Effector memory CD8-positive, alpha-beta T cell (primary cell): Measurements from ENCODE around the gene TP53I3.
"Not testable (repeated sequence)": the region's sequence is repeated elsewhere in the genome, so short reads cannot be mapped to it uniquely, and the experiment has no call there.

Experiments used
- ATAC-seq: fragments of 150-1000 bp; cut with Tn5 transposase; replicated peaks from 2 replicates; pipeline ENCODE4 v1.10.0; 2021; ENCODE audit warnings: mild to moderate bottlenecking, moderate library complexity
- DNase-seq, 3 experiments: peaks; one replicate each; pipeline ENCODE4 v3.0.0; 2021
- H3K27ac Mint-ChIP-seq, 2 donors: one replicate each; pipeline ENCODE4 v1.8.0; 2022; ENCODE audit warnings: mild to moderate bottlenecking in 2 of 2, mixed read lengths in 2 of 2, moderate library complexity in 2 of 2
- H3K27me3 Mint-ChIP-seq, 2 donors: one replicate each; pipeline ENCODE4 v1.8.0; 2022; ENCODE audit warnings: mixed read lengths in 2 of 2
- H3K36me3 Mint-ChIP-seq: one replicate; pipeline ENCODE4 v1.8.0; 2022; ENCODE audit warnings: mild to moderate bottlenecking, moderate library complexity, mixed read lengths; ENCODE audit not compliant: insufficient read depth
- H3K4me1 Mint-ChIP-seq, 2 donors: one replicate each; pipeline ENCODE4 v1.8.0; 2022; ENCODE audit warnings: low read depth in 2 of 2, mixed read lengths in 2 of 2
- H3K4me3 Mint-ChIP-seq, 2 donors: one replicate each; pipeline ENCODE4 v1.8.0; 2022; ENCODE audit warnings: mild to moderate bottlenecking in 2 of 2, mixed read lengths in 2 of 2, moderate library complexity in 2 of 2
- H3K9me3 Mint-ChIP-seq, 2 donors: one replicate each; pipeline ENCODE4 v1.8.0; 2022; ENCODE audit warnings: mixed read lengths in 2 of 2

Gene TP53I3

GRCh38 chr2:24043133-24043532 is 41.5 kb downstream of the TP53I3 start:
- Mint-ChIP-seq H3K4me1 (peaks cover 17 to 26% of the 10 kb centered on the region in 2 donors), H3K36me3 (peaks cover 15% of the 10 kb centered on the region), H3K27ac (peak overlapping the region in 1 of 2 donors; percentile 5)
- H3K27me3 Mint-ChIP-seq, H3K9me3 Mint-ChIP-seq, DNase-seq, H3K4me3 Mint-ChIP-seq, ATAC-seq: not testable (repeated sequence)

DNA sequence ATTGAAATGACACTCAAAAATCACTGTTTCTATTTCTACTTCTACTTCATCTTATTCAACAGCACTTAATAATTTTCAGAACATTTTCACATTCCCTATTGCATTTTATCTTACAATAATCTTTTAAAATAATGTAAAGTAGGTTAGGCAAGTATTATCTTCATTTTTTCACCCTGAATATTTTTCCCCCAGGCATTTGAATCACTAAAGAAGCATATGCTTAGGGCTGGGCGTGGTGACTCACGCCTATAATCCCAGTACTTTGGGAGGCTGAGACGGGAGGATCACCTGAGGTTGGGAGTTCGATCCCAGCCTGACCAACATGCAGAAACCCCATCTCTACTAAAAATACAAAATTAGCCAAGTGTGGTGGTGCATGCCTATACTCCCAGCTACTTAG is 44.1 kb downstream of the TP53I3 start:
- H3K27me3 Mint-ChIP-seq: no peaks in the 10 kb centered on the region
- peaks cover 13% of the 10 kb centered on the region for H3K36me3 Mint-ChIP-seq
- H3K9me3 Mint-ChIP-seq: no peaks in the 10 kb centered on the region
- H3K4me3 Mint-ChIP-seq: no peak overlapping the region
- ATAC-seq (no peak), DNase-seq (no peak)
- H3K4me1 Mint-ChIP-seq: peaks cover 11 to 21% of the 10 kb centered on the region in 2 donors
- no peak overlapping the region for H3K27ac Mint-ChIP-seq

- ATAC-seq: no peak
- Mint-ChIP-seq H3K4me3 (no peak overlapping the region), H3K4me1 (peaks cover 10 to 18% of the 10 kb centered on the region in 2 donors), H3K36me3 (peaks cover 13% of the 10 kb centered on the region), H3K27me3 (no peaks in the 10 kb centered on the region), H3K9me3 (no peaks in the 10 kb centered on the region), H3K27ac (no peak overlapping the region)
- no peak for DNase-seq
Measured at GRCh38 chr2:24038786-24039499, 45.7 kb downstream of the TP53I3 start.
